ENCODE results near the gene PDPR. TPM values are rescaled to one million over a fixed set of nuclear protein-coding genes. Genes with fewer than 3 reads are reported as not detected.
"Not testable (repeated sequence)": the region's sequence is repeated elsewhere in the genome, so short reads cannot be mapped to it uniquely, and the experiment has no call there.

PDPR gene
- total RNA-seq, 2 donors from 2014 or later = 9.6 to 14.3 TPM

GRCh38 chr16:70160821-70161220 is 46.7 kb downstream of the PDPR start:
- H3K4me1 ChIP-seq = no peaks in the 10 kb centered on the region
- H3K27me3 ChIP-seq = no peaks in the 10 kb centered on the region
- intact Hi-C loops (cut with DNase I) = no loop called here
- H3K36me3 ChIP-seq (replicated peaks in 1 of 2; ENCODE audit: insufficient read depth in 1 of 2, low read depth in 2 of 2) = peaks cover 28 to 37% of the 10 kb centered on the region in 2 donors
- no peak overlapping the region for H3K4me3 ChIP-seq
- no peak for ATAC-seq
- 94 to 95% methylated on average over 6 of the region's 6 CpGs for WGBS, 2 donors
- H3K27ac ChIP-seq = no peak overlapping the region
- no peaks in the 10 kb centered on the region for H3K9me3 ChIP-seq
- TF ChIP-seq, protein P1, sequence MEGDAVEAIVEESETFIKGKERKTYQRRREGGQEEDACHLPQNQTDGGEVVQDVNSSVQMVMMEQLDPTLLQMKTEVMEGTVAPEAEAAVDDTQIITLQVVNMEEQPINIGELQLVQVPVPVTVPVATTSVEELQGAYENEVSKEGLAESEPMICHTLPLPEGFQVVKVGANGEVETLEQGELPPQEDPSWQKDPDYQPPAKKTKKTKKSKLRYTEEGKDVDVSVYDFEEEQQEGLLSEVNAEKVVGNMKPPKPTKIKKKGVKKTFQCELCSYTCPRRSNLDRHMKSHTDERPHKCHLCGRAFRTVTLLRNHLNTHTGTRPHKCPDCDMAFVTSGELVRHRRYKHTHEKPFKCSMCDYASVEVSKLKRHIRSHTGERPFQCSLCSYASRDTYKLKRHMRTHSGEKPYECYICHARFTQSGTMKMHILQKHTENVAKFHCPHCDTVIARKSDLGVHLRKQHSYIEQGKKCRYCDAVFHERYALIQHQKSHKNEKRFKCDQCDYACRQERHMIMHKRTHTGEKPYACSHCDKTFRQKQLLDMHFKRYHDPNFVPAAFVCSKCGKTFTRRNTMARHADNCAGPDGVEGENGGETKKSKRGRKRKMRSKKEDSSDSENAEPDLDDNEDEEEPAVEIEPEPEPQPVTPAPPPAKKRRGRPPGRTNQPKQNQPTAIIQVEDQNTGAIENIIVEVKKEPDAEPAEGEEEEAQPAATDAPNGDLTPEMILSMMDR (IDR thresholded peaks at IDR 0.05) = no peak
- TF ChIP-seq POLR2A (IDR thresholded peaks at IDR 0.05) = no peak
- DNase-seq = no peak

GRCh38 chr16:70161350-70161749 is 47.2 kb downstream of the PDPR start:
- Histone ChIP-seq H3K36me3 (replicated peaks in 1 of 2; ENCODE audit: insufficient read depth in 1 of 2, low read depth in 2 of 2) (peaks cover 25 to 34% of the 10 kb centered on the region in 2 donors), H3K27me3 (no peaks in the 10 kb centered on the region), H3K4me1 (no peaks in the 10 kb centered on the region), H3K27ac (no peak overlapping the region), H3K4me3 (no peak overlapping the region), H3K9me3 (no peaks in the 10 kb centered on the region)
- 80 to 91% methylated on average over 6 of the region's 6 CpGs for WGBS, 2 donors
- DNase-seq (no peak), ATAC-seq (no peak)
- TF ChIP-seq, protein P1 (IDR thresholded peaks at IDR 0.05) = no peak
- no peak for TF ChIP-seq POLR2A (IDR thresholded peaks at IDR 0.05)
- intact Hi-C loops (cut with DNase I) = no loop called here

GRCh38 chr16:70162041-70162451 is 47.9 kb downstream of the PDPR start:
- intact Hi-C loops (cut with DNase I) = no loop called here
- no peak overlapping the region for H3K27ac ChIP-seq
- H3K9me3 ChIP-seq = no peaks in the 10 kb centered on the region
- TF ChIP-seq, protein P1 (IDR thresholded peaks at IDR 0.05) = no peak
- TF ChIP-seq POLR2A (IDR thresholded peaks at IDR 0.05) = no peak
- DNase-seq (no peak), ATAC-seq (no peak)
- H3K4me1 ChIP-seq = no peaks in the 10 kb centered on the region
- H3K4me3 ChIP-seq = no peak overlapping the region
- 63 to 64% methylated on average over 7 of the region's 7 CpGs for WGBS, 2 donors
- H3K36me3 ChIP-seq (replicated peaks in 1 of 2; ENCODE audit: insufficient read depth in 1 of 2, low read depth in 2 of 2) = peaks cover 18 to 29% of the 10 kb centered on the region in 2 donors
- H3K27me3 ChIP-seq = no peaks in the 10 kb centered on the region

- no peak overlapping the region for H3K27ac ChIP-seq
- no peak for TF ChIP-seq POLR2A (IDR thresholded peaks at IDR 0.05)
- TF ChIP-seq, protein P1 (IDR thresholded peaks at IDR 0.05) = no peak
- no peak overlapping the region for H3K4me3 ChIP-seq
- no peaks in the 10 kb centered on the region for H3K4me1 ChIP-seq
- H3K36me3 ChIP-seq (replicated peaks in 1 of 2; ENCODE audit: insufficient read depth in 1 of 2, low read depth in 2 of 2) = peaks cover 12 to 18% of the 10 kb centered on the region in 2 donors
- no peak for ATAC-seq
- no peak for DNase-seq
- 74 to 77% methylated on average over 10 of the region's 10 CpGs for WGBS, 2 donors
- no peaks in the 10 kb centered on the region for H3K9me3 ChIP-seq
- H3K27me3 ChIP-seq = no peaks in the 10 kb centered on the region
- intact Hi-C loops (cut with DNase I) = no loop called here
Observed at GRCh38 chr16:70163596-70163995, 49.5 kb downstream of the PDPR start.

GRCh38 chr16:70166688-70167087 is 52.6 kb downstream of the PDPR start:
- ATAC-seq; DNase-seq; H3K36me3 ChIP-seq (replicated peaks in 1 of 2; ENCODE audit: insufficient read depth in 1 of 2, low read depth in 2 of 2); H3K27ac ChIP-seq; H3K4me1 ChIP-seq; H3K27me3 ChIP-seq; intact Hi-C loops (cut with DNase I); H3K4me3 ChIP-seq; H3K9me3 ChIP-seq: not testable (repeated sequence)
- WGBS, 2 donors = 92 to 100% methylated on average over 5 of the region's 10 CpGs

- H3K27me3 ChIP-seq; DNase-seq; intact Hi-C loops (cut with DNase I); H3K4me1 ChIP-seq; H3K4me3 ChIP-seq; H3K27ac ChIP-seq; H3K36me3 ChIP-seq (replicated peaks in 1 of 2; ENCODE audit: insufficient read depth in 1 of 2, low read depth in 2 of 2); ATAC-seq; H3K9me3 ChIP-seq: not testable (repeated sequence)
- 66% methylated on average over 15 of the region's 21 CpGs; no CpG with 5 or more reads in 1 of the 2 donors for WGBS, 2 donors
Observed at GRCh38 chr16:70173212-70173837, 59.2 kb downstream of the PDPR start, which contains the start of gene CLEC18C. CLEC18C (plus strand) TSS chr16:70173787; CDS start chr16:70174279, 492 bp downstream.

DNA sequence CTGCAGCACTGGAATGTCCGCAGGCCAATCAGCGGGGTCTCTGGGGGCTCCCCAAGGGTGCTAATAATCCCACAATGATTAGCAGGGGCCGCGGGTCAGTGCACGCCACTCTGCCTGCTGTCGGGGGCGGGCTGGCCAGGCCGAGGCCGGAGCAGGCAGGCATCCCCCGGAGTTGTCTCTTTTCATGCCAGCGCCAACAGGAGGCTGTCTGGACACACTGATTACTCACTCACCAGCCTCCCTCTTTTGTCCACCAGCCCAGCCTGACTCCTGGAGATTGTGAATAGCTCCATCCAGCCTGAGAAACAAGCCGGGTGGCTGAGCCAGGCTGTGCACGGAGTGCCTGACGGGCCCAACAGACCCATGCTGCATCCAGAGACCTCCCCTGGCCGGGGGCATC is 59.8 kb downstream of the PDPR start:
- H3K4me1 ChIP-seq; DNase-seq; H3K36me3 ChIP-seq (replicated peaks in 1 of 2; ENCODE audit: insufficient read depth in 1 of 2, low read depth in 2 of 2); H3K27ac ChIP-seq; H3K4me3 ChIP-seq; ATAC-seq; H3K27me3 ChIP-seq; intact Hi-C loops (cut with DNase I); H3K9me3 ChIP-seq: not testable (repeated sequence)
- no CpG with 5 or more reads among the region's 15 CpGs for WGBS, 2 donors

GRCh38 chr16:70174387-70174932 is 60.3 kb downstream of the PDPR start:
- H3K4me1 ChIP-seq; ATAC-seq; DNase-seq; H3K27ac ChIP-seq; H3K36me3 ChIP-seq (replicated peaks in 1 of 2; ENCODE audit: insufficient read depth in 1 of 2, low read depth in 2 of 2); H3K9me3 ChIP-seq; H3K4me3 ChIP-seq; H3K27me3 ChIP-seq; intact Hi-C loops (cut with DNase I): not testable (repeated sequence)
- WGBS, 2 donors = 74 to 75% methylated on average over 7 to 9 of the region's 21 CpGs
